HG03175 (cell line): Measurements from ENCODE around the gene CRYL1.

Experiments
- ATAC-seq: cut with Tn5 transposase; IDR thresholded peaks from one replicate; pipeline ENCODE4 v1.9.1; 2021; ENCODE audit warnings: mild to moderate bottlenecking, moderate library complexity; ENCODE audit not compliant: unreplicated experiment

CRYL1 gene

DNA sequence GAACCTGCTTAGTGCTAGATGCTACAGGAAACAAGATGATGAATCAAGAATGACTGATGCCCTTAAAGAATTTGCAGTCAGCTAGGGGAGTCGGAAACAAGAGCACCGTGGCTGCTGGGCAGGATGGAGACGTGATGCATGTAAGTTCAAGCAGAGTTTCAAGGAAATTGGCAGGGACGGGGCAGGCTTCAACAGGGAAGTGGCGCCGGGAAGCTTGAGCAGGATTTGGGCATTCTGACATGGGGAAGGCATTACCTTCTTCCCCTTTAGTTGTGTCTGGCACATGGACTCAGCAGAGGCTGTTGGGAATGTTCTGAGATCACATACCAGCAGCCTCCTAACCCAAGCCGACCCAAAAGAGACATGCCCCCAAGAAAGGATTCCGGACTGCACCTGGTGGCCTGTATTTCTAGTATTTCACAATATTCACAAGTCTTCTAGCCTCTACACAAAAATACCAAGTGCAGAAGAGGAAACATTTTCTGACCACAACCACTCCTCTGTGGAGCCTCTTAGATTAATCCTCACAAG lies 138.2 kb downstream of the CRYL1 start:
- no peak for ATAC-seq

DNA sequence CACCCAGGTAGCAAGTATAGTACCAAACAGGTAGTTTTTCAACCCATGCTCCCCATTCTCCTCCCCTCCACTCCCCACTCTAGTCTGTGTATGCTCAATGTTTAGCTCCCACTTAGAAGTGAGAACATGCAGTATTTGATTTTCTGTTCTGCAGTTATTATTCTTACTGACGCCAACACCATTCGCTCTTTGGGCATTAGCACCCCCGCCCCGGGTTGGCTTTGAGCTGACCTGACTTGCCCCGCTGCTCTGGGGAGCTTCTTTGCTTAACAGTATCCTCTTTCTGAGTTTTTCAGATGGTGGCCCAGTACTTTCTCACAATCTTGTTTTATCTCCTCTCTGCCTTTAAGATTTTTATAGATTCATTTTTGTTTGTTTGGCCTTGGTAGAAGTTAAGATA lies 138.7 kb downstream of the CRYL1 start:
- ATAC-seq, result no peak

DNA sequence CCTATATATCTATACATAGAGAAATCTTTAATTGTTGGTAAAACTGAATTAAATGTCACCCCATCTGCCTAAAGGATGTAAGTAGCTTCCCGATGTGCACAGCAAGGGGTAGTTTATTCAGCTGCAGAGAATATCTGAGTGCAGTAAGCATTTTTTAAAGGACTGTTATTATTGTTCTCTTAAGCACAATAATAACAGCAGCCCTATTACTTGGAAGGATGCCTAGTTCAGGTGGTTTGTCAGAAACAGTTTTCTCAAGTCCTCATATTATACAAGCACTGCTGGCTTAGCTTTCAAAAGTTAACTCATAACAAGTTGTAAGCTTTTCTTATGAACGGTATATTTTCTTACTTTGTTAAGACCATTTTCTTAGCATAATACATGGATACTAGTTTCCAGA lies 142.6 kb downstream of the CRYL1 start:
- ATAC-seq, result no peak

DNA sequence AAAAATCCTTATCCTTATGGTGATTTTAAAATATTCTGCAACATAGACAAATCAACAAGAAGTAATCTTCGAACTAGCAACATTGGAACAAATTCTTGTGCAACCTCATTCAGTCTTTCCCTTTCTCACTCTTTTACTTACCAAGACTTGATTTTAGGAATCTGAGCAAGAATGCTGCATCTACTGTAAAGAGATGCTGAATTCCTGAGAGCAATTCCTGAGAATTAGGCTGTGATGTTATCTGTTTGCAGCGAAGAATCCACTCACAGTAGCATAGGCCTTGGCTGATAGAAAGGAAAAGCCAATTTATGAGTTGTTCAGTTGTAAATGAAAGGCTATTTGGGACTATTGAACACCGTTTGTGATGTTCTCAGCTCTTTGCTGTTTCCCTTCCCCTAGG lies 144.3 kb downstream of the CRYL1 start:
- no peak for ATAC-seq

DNA sequence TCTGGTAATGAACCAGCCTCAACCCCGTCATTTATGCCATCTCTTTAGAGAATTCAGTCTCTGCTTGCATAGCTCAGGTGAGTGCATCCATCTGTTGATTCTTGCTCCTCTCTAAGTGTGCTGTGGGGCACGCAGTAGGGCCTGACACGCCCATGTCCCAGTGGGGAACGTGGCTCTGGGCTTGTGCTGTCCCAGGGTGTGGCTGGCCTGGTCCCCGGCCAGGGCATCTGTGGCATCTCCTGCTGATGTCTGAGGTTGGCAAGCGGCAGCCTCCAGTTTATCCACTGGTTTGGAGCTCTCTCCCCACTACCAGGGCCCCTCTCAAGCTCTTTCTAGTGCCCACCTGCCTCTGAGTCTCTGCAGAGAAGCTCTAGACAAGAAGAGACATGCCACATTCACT lies 146.9 kb downstream of the CRYL1 start:
- no peak for ATAC-seq

DNA sequence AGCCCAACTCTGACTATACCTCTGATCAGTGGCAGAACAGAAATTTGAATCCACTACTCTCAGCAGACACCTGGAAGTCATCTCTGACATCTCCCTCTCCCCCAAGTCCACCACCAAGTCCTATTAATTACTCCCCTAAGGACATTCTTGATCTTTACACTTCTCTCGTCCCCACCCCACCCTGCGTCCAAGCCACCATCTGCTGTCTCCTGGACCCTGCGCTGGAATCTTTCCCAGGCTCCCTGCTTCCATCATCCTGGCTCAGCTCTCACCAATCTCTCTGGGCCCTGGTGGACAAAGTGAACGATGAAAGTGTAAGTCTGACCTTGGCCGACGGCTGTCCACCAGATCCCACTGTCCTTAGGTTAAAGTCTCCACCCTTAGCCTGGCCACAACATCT lies 147.9 kb downstream of the CRYL1 start:
- ATAC-seq, result no peak

DNA sequence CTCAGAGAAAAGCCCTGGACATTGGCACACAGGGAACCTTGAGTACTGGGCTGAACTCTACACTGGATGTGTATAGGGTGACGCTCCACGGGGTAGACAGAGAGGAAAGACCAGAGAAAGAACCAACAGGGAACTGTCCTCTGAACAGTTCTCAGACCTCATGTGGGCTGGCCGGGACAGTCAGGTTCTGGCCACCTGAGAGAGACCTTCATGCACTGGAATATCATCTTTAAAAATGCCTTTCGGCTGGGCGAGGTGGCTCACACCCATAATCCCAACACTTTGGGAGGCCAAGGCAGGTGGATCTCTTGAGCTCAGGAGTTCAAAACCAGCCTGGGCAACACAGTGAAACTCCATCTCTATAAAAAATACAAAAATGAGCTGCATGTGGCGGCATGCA lies 149.8 kb downstream of the CRYL1 start:
- ATAC-seq, result no peak

DNA sequence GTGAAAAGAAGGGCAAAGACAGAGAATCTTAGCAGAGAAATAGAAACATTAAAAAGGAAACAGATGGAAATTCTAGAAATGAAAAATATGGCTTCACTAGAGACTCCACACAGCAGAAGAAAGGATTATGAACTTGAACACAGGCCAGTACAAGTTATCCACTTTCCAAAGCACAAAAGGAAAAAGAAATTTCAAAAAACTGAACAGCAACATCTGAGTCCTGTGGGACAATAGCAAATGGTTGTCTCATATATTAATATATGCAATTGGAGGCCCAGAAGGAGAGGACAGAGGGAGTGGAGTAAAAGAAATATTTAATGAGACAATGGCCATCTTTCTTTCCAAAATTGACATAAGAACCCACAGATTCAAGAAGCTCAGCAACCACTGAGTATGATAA lies 151.8 kb downstream of the CRYL1 start:
- ATAC-seq, result no peak

DNA sequence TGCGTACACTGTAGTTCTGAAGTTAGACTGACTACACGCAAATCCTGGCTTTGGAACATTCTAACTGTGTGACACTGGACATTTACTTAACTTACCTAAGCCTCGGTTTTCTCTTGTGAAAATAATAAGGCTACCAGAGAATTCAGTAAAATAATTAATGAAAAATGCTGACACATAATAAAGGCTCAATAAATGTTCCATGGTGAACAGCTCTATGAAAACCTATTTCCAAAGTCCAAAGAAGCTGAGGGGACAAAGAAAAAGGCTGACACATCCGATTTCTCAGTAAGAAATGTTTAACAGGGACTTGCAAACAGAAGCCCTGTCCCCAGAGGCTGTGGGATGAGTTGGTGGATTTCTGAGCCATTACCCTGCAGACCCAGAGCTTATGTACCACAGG lies 153.8 kb downstream of the CRYL1 start:
- no peak for ATAC-seq

DNA sequence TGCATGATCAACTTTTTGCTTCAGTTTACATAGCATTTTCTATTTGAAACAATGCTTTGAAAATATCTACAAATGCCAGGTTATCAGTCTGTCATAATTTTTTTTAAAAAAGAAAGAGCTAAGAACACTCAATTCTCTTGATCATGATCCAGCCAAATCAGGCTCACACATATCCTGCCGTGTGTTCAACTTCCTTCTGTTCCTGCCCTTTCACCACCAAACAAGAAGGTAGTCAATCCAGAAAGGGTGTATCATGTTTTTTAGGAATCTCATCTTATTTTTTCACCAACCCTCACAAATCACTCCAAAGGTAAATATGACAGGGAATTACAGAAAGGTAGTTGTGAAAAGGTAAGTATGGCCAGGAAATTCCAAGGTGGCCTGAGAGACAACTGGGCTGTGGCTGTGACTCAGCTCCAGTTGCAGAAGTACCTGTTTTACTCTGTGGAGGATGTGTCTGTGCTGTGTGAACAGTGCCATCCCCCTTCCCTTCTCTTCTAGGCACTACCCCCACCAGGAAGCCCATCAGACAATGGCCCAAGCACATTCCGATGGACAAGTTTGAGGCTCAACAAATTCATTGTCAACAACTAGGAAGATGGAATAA lies 154.7 kb downstream of the CRYL1 start:
- no peak for ATAC-seq

DNA sequence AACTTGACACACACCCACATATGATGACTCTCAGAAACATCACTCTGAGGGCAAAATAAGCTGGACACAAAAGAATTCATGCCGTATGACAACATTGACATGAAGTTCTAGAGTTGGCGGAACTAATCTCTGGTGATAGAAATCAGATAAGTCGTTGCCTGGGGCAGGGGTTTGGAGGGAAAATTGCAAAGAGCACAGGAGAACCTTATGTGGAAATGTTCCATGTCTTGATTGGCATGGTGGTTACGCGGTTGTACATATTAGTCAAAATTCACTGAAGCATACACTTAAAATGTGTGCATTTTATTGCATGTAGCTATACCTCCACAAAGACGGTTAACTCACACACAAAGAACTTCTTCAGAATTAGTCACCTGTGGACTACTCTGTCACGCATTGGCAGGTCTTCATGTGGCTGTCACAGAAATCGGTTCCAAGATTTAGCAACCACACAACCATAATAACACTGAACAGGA lies 155.7 kb downstream of the CRYL1 start:
- ATAC-seq, result no peak

DNA sequence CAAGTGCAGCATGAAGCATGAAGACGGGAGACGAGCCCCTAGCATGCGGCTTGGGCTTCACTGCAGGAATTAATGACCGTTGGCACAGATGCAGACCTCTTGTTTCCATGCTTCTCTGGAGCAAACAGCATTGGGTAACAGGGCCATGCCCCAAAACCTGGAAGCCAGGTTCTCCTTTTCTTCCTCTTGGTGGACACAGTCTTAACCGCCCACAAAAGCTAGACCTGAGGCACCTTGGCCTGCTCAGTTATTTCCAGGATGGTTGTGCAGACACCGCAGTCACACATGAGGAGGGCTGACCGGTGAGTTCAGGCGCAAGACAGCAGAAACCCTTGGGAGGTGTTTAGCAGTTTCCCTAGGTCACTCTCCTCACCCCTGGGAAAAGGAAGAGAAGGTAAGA lies 159.6 kb downstream of the CRYL1 start:
- ATAC-seq, result no peak

DNA sequence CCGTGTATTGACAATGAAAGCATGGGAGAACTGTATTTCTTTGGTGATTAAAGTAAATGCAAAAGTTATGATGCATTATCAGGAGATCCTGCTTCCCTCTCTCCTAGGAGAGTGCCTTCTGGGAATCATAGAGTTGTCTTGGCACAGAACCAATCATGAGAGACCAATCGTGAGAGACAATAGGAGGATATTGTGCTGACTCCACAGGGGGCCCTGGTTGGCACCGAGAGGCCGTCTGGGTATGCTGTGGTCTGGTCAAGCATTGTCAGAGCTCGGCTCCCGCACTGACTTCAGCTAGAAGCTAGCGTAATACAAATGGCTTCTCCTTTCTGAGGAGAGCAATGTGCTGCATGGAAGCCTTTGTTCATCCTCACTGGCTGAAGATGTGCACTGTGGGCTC lies 162.1 kb downstream of the CRYL1 start:
- ATAC-seq, result no peak

DNA sequence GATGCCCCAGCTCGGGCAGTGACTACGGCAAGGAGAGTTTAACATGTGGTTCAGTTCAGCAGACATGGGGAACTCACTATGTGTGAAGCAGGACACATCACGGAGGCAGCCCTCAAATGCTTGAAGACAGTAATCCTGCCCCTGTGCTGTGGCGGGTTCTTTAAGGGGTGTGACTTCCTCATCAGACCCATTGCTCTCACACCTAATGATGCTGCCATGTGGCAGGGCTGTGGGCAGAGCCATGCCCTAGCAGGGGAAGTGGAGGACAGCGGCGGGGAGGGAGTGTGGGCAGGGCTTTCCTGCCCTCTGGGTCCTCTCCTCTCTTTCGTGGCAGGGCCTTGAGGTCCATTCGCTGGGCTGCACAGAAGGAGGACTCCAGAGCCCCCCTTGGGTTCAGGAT lies 162.5 kb downstream of the CRYL1 start:
- ATAC-seq, result no peak

DNA sequence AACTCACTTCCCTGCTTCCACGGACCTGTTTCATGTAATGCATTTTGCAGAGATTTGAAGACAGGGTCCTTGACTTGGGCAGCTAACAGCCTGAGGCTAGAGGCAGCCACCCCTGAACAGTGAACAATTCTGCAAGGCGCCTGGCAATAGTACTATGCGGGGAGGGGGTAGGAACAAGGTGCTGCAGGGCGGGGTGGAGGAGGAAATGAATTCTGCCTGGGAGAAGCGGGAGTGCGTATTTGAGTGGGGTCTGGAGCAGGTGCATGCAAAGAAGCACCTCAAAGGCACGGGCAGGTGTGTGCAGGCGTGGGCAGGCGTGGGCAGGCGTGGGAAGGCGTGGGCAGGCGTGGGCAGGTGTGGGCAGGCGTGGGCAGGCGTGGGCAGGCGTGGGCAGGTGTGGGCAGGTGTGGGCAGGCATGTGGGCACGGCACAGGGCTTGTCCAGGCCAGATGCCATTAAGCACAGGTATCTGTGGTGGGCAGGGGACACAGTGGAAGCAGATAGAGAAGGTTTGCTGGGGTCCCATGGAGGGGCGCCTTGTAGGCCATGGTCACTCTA lies 163.1 kb downstream of the CRYL1 start:
- no peak for ATAC-seq

DNA sequence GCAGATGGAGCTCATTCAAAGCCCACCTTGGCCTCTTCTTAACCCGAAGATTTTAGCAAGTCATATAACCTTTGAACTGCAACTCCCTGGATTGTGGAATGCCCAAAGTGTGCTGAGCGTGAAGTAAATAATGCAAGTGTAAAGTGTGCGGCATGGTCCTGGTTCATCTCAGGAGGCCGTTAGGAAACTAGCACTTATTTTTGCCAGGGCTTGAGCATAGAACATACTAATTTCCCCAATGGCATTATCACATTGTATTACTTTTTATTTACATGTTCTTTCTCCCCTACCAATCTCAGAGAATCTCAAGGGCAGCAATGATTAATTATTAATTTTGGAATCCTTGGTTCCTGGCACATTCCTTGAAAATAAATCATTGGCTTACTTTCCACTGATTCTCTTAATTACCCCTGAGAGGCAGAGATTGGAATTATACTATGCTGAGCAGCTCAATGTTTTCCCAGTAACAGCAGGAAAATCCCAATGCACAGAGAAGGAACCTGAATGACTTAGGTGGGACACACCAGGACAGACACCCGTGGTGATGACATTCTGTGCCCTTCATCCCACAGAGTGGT lies 164.7 kb downstream of the CRYL1 start:
- ATAC-seq, result no peak

DNA sequence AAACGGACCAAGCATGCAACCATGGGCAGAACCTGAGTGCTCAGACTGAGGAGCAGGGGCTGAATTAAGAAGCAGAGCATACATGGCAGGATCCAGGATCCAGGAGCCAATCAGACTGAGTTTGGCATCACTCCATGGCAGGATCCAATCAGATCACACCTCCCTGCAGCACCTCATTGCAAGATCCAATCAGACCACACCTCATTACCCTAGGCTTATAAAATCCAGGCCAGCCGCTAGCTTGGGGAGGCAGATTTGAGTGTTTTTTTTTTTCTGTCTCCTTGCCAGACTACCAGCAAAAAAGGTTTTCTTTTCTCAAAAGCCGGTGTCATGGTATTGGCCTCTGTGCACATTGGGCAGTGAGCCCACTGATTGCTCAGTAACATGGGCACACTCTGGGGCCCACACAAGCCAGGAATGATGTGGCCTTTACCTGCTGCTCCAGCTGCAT lies 165.6 kb downstream of the CRYL1 start:
- no peak for ATAC-seq

DNA sequence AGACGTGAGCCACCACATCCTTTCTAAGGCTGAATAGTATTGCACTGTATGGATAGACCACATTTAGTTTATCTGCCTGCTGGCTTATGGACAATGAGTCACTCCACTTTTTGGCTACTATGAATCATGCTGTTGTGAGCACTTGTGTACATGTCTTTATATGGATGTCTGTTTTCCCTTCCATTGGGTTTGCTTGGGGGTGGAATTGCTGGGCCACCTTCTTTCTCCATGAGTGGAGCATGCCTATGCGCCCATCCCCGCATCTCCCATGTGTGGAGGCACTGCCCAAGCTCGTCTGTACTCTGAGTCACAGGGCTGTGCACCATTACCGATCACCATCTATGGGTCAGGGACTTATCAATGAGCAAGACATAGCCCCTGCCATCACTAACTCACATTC lies 166.3 kb downstream of the CRYL1 start:
- no peak for ATAC-seq

DNA sequence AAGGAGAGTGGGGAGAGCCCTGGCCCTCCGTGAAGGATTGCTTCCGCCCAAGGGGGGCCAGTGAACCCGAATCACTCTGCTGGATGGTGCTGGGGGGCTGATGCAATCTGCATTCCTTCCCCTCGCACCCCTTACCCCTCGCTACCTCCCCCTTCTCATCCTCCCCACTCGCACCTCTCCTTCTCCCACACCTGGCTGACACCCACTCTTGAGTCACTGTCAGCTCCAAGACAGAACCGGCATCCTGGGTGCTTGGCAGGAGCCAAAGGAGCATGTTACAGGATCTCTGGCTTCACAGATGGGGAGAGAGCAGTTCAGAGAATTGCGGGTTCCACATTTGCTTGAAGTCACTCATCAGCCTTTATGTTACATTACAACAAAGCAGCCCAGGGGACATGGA lies 167.6 kb downstream of the CRYL1 start:
- ATAC-seq, result no peak

DNA sequence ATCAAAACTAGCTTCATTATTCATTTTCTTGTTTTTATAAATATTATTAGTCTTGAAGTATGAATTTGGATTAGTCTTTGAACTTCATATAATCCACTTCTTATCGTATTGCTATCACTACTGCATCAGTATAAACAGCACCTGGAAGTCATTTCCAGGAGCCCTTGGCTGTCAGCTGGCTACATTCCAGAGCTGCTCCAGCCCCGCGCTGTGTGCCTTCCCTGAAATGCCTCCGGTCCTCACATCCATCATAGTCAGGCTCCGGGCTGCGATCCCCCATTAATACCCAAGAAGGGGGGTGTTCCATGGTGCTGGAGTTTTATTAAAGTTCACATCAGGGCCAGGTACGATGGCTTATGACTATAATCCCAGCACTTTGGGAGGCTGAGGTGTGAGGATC lies 169.2 kb downstream of the CRYL1 start:
- no peak for ATAC-seq

DNA sequence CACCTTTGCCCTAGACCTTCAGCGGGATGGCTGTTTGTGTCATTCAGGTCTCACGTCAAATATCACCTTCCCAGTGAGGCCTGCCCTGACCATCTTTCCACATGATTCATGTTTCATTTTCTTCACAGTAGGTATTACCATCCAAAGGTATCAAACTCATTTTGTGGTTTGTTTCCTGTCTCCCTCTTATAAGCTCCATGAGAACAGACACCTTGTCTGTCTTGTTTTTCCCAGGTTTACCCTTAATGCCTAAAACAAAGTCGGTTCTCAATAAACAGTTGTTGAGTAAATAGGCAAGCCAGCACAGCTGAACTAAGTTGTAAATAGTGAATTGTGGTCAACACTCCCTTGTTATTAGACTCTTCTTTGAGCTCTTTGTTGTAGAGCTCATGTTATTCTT lies 170.9 kb downstream of the CRYL1 start:
- ATAC-seq, result no peak

DNA sequence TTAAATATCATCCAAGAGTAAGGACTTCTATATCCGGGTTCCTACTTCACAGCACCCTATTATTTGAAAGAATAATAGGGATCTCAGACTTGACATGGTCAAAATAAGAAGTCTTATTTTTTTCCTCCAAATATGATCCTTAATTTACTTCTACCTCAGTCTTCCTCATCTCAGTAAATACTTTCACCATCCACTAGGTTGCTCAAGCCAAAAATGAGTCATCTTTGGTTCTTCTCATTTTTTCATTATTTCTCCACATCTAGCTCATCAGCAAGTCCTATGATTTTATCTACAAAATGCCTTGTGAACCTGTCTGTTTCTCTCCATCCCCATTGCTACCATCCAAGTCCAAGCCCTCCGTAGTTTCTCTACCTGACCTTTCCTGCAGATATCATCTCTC lies 171.7 kb downstream of the CRYL1 start:
- ATAC-seq, result no peak
